Mesenchymal stem cell (in vitro differentiated cells and primary cell): ENCODE data around the gene TBC1D3I. TPM values are rescaled to one million over a fixed set of nuclear protein-coding genes. Genes with fewer than 3 reads are reported as not detected.
"Not testable (repeated sequence)": the region's sequence is repeated elsewhere in the genome, so short reads cannot be mapped to it uniquely, and the experiment has no call there.

ENCODE experiments used
- DNase-seq: peaks from one replicate; pipeline ENCODE4 v3.0.0-alpha.2; 2013
- H2AFZ ChIP-seq: one replicate; pipeline ENCODE4 v1.6.1; 2013; ENCODE audit warnings: low read depth, mild to moderate bottlenecking, control low read depth, inconsistent platforms, low read length, moderate library complexity
- H2AK5ac ChIP-seq: 2 replicates; pipeline ENCODE4 v1.6.1; 2013; ENCODE audit warnings: low read length, moderate library complexity, mild to moderate bottlenecking, inconsistent platforms; ENCODE audit not compliant: severe bottlenecking
- H2BK120ac ChIP-seq: one replicate; pipeline ENCODE4 v1.6.1; 2013; ENCODE audit warnings: low read depth, mild to moderate bottlenecking, inconsistent platforms, low read length, moderate library complexity
- H2BK12ac ChIP-seq, 2 experiments: one replicate each; pipeline ENCODE4 v1.6.1; 2013; ENCODE audit warnings: inconsistent platforms in 2 of 2, low read length in 2 of 2, mild to moderate bottlenecking in 2 of 2, moderate library complexity in 2 of 2, control low read depth in 1 of 2
- H2BK15ac ChIP-seq: one replicate; pipeline ENCODE4 v1.6.1; 2013; ENCODE audit warnings: mild to moderate bottlenecking, low read depth, inconsistent platforms; ENCODE audit not compliant: poor library complexity, severe bottlenecking
- H2BK5ac ChIP-seq: 2 replicates; pipeline ENCODE4 v1.6.1; 2013; ENCODE audit warnings: low read depth, mild to moderate bottlenecking, low read length, control low read depth, inconsistent platforms; ENCODE audit not compliant: poor library complexity, severe bottlenecking
- H3K14ac ChIP-seq, 2 experiments: one replicate each; pipeline ENCODE4 v1.6.1; 2013; ENCODE audit warnings: inconsistent platforms in 2 of 2, low read length in 2 of 2, control low read depth in 1 of 2, mild to moderate bottlenecking in 1 of 2, moderate library complexity in 1 of 2
- H3K18ac ChIP-seq, 2 experiments: one replicate each; pipeline ENCODE4 v1.6.1; 2013; ENCODE audit warnings: inconsistent platforms in 2 of 2, low read length in 2 of 2, control low read depth in 1 of 2, low read depth in 1 of 2, mild to moderate bottlenecking in 1 of 2
- H3K23ac ChIP-seq, 2 experiments: one replicate each; pipeline ENCODE4 v1.6.1; 2013; ENCODE audit warnings: inconsistent platforms in 2 of 2, low read length in 2 of 2, mild to moderate bottlenecking in 2 of 2, moderate library complexity in 2 of 2, control low read depth in 1 of 2
- H3K27ac ChIP-seq: 2 replicates; pipeline ENCODE4 v1.5.1; 2013; ENCODE audit warnings: mild to moderate bottlenecking, moderate library complexity, low read length, control low read depth, inconsistent platforms; ENCODE audit not compliant: poor library complexity, severe bottlenecking
- H3K27me3 ChIP-seq, 2 experiments: 2 replicates each; pipeline versions ENCODE4 v1.6.1 to v1.7.0; 2013; ENCODE audit warnings: low read length in 2 of 2, mild to moderate bottlenecking in 2 of 2, moderate library complexity in 2 of 2, control low read depth in 1 of 2, inconsistent platforms in 1 of 2; ENCODE audit not compliant: control insufficient read depth in 1 of 2, insufficient read depth in 1 of 2
- H3K36me3 ChIP-seq, 2 experiments: 2 replicates each; pipeline versions ENCODE4 v1.6.1 to v1.7.0; 2013; ENCODE audit warnings: low read length in 2 of 2, control low read depth in 1 of 2, inconsistent platforms in 1 of 2, low read depth in 1 of 2, mild to moderate bottlenecking in 1 of 2; ENCODE audit not compliant: insufficient read depth in 2 of 2, control insufficient read depth in 1 of 2
- H3K4ac ChIP-seq, 2 experiments: one replicate each; pipeline ENCODE4 v1.6.1; 2013; ENCODE audit warnings: inconsistent platforms in 2 of 2, low read length in 2 of 2, mild to moderate bottlenecking in 2 of 2, moderate library complexity in 2 of 2, control low read depth in 1 of 2, low read depth in 1 of 2
- H3K4me1 ChIP-seq: 2 replicates; pipeline ENCODE4 v1.6.1; 2013; ENCODE audit warnings: low read depth, low read length, control low read depth; ENCODE audit not compliant: control insufficient read depth, insufficient read depth
- H3K4me2 ChIP-seq: 2 replicates; pipeline ENCODE4 v1.6.1; 2013; ENCODE audit warnings: low read length, mild to moderate bottlenecking, inconsistent platforms; ENCODE audit not compliant: poor library complexity, severe bottlenecking
- H3K4me3 ChIP-seq, 2 experiments: 2 replicates each; pipeline versions ENCODE4 v1.5.1 to v1.7.0; 2013; ENCODE audit warnings: low read length in 2 of 2, mild to moderate bottlenecking in 2 of 2, control low read depth in 1 of 2, low read depth in 1 of 2; ENCODE audit not compliant: insufficient read depth in 1 of 2
- H3K79me1 ChIP-seq: replicated peaks from 2 replicates; pipeline ENCODE4 v1.6.1; 2013; ENCODE audit warnings: mild to moderate bottlenecking, control low read depth, low read length, inconsistent platforms; ENCODE audit not compliant: poor library complexity, severe bottlenecking
- H3K9ac ChIP-seq: 2 replicates; pipeline ENCODE4 v1.7.0; 2013; ENCODE audit warnings: mild to moderate bottlenecking, low read length, moderate library complexity
- H3K9me3 ChIP-seq: 2 replicates; pipeline ENCODE4 v1.7.0; 2013; ENCODE audit warnings: mild to moderate bottlenecking, low read length; ENCODE audit not compliant: control insufficient read depth
- H4K8ac ChIP-seq: one replicate; pipeline ENCODE4 v1.6.1; 2013; ENCODE audit warnings: inconsistent platforms, mild to moderate bottlenecking, low read length, moderate library complexity
- H4K91ac ChIP-seq: one replicate; pipeline ENCODE4 v1.6.1; 2013; ENCODE audit warnings: mild to moderate bottlenecking, low read length, inconsistent platforms
- WGBS: methylation state at CpG from one replicate; pipeline ENCODE4 v1.1.7; 2013; ENCODE audit warnings: mixed read lengths; 5-methylcytosine and 5-hydroxymethylcytosine counted together
- polyA plus RNA-seq, 2 experiments: library from polyadenylated mRNA; stranded (reverse); fragments of 200-250 nt; gene quantifications; one replicate each; pipeline ENCODE4 v1.2.3, GENCODE V29; 2013

The TBC1D3I gene
- 0.06 TPM for polyA plus RNA-seq (2013, experiment 1 of 2)
- polyA plus RNA-seq (2013, experiment 2 of 2) = 0.15 TPM

DNA sequence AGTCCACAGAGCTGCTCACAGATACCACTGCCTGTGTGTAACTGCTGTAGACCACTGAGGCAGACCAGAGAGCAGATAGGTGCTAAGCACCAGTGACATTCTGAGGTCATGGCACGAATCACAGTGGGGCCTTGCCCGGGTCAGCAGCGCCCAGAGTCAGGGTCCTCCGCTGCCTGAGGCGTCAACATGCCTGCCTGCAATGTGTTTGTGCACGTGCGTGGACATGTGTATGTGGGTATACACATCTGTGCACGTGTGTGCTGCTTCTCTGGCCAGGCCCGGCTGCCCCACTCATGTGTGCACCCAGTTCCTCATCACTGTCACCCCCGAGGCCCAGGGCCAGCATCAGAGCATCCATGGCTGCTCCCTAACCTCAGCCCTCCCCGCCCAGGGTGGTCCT is at the start of gene TBC1D3I:
TSS of gene TBC1D3I (minus strand) at position 101 of the 400 bp plus-strand sequence. CDS start 1,585 bp downstream, outside the sequence.
- no CpG with 5 or more reads among the region's 11 CpGs for WGBS

DNA sequence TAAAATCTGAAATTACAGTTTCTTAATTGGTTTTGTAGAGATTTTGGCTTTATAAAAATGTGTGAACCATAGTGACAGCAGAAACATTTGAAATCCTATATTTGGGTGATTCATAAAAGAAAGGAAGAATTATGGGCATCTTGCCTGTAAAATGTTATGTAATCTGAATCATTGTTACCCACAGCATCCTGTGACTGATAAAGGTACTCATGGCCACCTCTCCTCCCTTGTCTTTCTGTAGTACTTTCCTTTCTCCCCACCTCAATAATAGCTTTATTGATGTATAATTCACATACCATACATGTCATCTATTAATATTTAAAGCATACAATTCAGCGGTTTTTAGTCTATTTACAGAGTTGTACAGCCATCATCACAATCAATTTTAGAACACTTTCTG is 30.8 kb upstream of the TBC1D3I start:
- H3K4me3 ChIP-seq, H3K27me3 ChIP-seq, H2BK120ac ChIP-seq, H4K91ac ChIP-seq, H3K18ac ChIP-seq, H3K4me2 ChIP-seq, H2BK5ac ChIP-seq, H3K9me3 ChIP-seq, H3K36me3 ChIP-seq, H3K4me1 ChIP-seq, H2BK15ac ChIP-seq, DNase-seq, H2AFZ ChIP-seq, H3K4ac ChIP-seq, H3K27ac ChIP-seq, H2BK12ac ChIP-seq, H3K9ac ChIP-seq, H3K79me1 ChIP-seq, H4K8ac ChIP-seq, H2AK5ac ChIP-seq, H3K23ac ChIP-seq, H3K14ac ChIP-seq: not testable (repeated sequence)
- no CpG with 5 or more reads among the region's 1 CpG for WGBS

More for the DNA sequence above, at the start of gene TBC1D3I:
- not testable (repeated sequence) for H2AFZ ChIP-seq, H3K9ac ChIP-seq, H3K14ac ChIP-seq, H3K4me2 ChIP-seq, H4K91ac ChIP-seq, DNase-seq, H3K18ac ChIP-seq, H3K23ac ChIP-seq, H3K9me3 ChIP-seq, H2BK5ac ChIP-seq, H2AK5ac ChIP-seq, H3K36me3 ChIP-seq, H2BK120ac ChIP-seq, H2BK15ac ChIP-seq, H3K27ac ChIP-seq, H3K79me1 ChIP-seq, H2BK12ac ChIP-seq, H3K27me3 ChIP-seq, H4K8ac ChIP-seq, H3K4ac ChIP-seq, H3K4me1 ChIP-seq, H3K4me3 ChIP-seq

DNA sequence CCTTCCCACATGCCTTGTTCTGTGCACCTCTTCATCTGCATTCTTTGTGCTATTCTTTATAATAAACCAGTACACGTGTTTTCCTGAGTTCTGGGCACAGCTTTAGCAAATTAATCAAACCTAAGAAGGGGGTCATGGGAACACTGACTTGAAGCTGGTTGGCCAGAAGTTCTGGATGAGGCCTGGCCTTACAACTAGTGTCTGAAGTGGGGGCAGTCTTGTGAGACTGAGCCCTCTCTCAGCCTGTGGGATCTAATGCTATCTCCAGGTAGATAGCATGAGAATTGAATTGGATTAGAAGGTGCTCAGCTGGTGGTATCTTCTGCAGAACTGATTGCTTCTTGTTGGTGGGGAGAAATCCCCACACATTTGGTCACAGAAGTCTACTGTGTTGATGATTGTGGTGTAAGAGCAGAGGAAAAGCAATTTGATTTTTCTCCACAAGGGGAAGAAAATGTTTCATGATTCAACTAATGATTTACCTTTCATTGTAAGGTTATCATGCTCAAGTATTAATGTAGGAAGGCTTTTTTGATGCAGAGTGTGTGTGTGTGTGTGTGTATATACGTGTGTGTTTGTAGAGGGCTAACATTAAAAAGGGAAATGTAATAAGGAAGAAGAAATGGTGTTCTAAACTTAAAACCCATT is 25.7 kb upstream of the TBC1D3I start:
- H3K18ac ChIP-seq, H2AFZ ChIP-seq, H3K4me1 ChIP-seq, H2AK5ac ChIP-seq, H3K4me3 ChIP-seq, DNase-seq, H4K8ac ChIP-seq, H3K27me3 ChIP-seq, H3K23ac ChIP-seq, H2BK5ac ChIP-seq, H3K4ac ChIP-seq, H3K9me3 ChIP-seq, H3K14ac ChIP-seq, H3K4me2 ChIP-seq, H2BK120ac ChIP-seq, H3K9ac ChIP-seq, H3K79me1 ChIP-seq, H4K91ac ChIP-seq, H3K36me3 ChIP-seq, H2BK15ac ChIP-seq, H2BK12ac ChIP-seq, H3K27ac ChIP-seq: not testable (repeated sequence)
- no CpG with 5 or more reads among the region's 2 CpGs for WGBS

DNA sequence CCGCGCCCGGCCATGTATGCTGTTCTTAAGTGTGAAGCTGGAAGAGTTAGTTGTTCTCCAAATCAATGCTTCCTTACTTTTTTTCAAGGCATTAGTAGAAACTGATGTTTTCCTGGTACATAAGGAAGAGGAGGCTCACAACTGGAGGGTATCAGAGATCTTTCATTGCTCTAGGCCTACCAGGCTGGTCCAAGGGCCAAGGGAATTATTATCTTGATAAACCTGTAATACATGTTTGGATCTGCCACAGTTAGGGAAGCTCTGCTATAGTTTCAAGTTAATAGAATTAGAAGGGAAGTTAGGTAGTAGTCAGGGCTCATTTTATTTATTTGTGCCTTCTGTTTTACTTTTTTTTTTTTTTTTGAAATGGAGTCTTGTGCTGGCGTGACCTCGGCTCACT is 19.8 kb upstream of the TBC1D3I start:
- not testable (repeated sequence) for H4K91ac ChIP-seq, H3K4me1 ChIP-seq, H2BK15ac ChIP-seq, H3K14ac ChIP-seq, H3K9ac ChIP-seq, H3K4me2 ChIP-seq, H2BK5ac ChIP-seq, H2BK120ac ChIP-seq, DNase-seq, H3K4me3 ChIP-seq, H3K4ac ChIP-seq, H4K8ac ChIP-seq, H3K27me3 ChIP-seq, H2BK12ac ChIP-seq, H3K9me3 ChIP-seq, H3K18ac ChIP-seq, H3K23ac ChIP-seq, H3K79me1 ChIP-seq, H2AFZ ChIP-seq, H3K27ac ChIP-seq, H3K36me3 ChIP-seq, H2AK5ac ChIP-seq
- no CpG with 5 or more reads among the region's 5 CpGs for WGBS
